ENCODE results near the gene ENTREP3. TPM values are rescaled to one million over a fixed set of nuclear protein-coding genes. Genes with fewer than 3 reads are reported as not detected.
"Not testable (repeated sequence)": the region's sequence is repeated elsewhere in the genome, so short reads cannot be mapped to it uniquely, and the experiment has no call there.

Gene ENTREP3
- total and polyA plus RNA-seq, 2 donors from 2014 or later: 19.8 to 22.8 TPM

DNA sequence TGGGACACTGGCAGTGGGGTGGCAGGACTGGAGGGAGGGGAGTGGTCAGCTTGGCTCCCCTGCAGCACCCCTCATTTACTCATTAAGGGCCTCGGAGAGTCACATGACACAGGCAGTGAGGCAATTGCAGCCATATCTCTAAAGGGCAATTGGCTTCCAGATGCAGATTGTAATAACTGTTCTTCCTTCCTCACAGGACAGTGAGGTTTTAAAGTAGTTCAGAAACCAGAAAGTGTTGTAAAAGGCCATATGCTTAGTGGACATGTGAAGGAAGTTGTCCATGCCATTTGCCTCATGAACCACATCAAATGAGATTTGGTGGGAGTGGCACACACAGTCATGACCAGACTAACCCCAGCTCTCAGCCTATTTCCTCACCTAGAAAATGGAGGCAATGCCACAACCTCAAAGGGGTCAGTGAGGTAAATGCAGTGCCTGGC is 35.7 kb downstream of the ENTREP3 start:
- intact Hi-C loops (cut with DNase I): loop anchor here (10.0 kb wide), 1 partner anchor 45 kb away; the partner anchor contains the start of genes KRTCAP2 and TRIM46
- no peaks in the 10 kb centered on the region for H3K27me3 ChIP-seq (ENCODE audit: control insufficient read depth, insufficient read depth, low read length)
- peaks cover 0 to 7% (median 0%) of the 10 kb centered on the region in 3 donors for H3K4me1 ChIP-seq (ENCODE audit: control insufficient read depth in 2 of 3, insufficient read depth in 2 of 3, low read depth in 1 of 3, low read length in 3 of 3)
- DNase-seq: peak in 3 of 5 donors; percentile 29 to 73 (median 60)
- no peak overlapping the region for H3K9ac ChIP-seq (ENCODE audit: low read length in 3 of 3)
- no peak overlapping the region for H3K27ac ChIP-seq (ENCODE audit: low read depth in 2 of 2, low read length in 2 of 2)
- H3K4me3 ChIP-seq (ENCODE audit: low read length in 3 of 3): peak overlapping the region; percentile 49 to 62 (median 54)
- H3K36me3 ChIP-seq (ENCODE audit: control insufficient read depth in 2 of 3, insufficient read depth in 3 of 3, low read length in 3 of 3): peaks cover 0 to 2% (median 0%) of the 10 kb centered on the region in 3 donors
- no peaks in the 10 kb centered on the region for H3K9me3 ChIP-seq (ENCODE audit: control insufficient read depth in 2 of 3, insufficient read depth in 1 of 3, low read length in 3 of 3)
- TF ChIP-seq, protein P1, sequence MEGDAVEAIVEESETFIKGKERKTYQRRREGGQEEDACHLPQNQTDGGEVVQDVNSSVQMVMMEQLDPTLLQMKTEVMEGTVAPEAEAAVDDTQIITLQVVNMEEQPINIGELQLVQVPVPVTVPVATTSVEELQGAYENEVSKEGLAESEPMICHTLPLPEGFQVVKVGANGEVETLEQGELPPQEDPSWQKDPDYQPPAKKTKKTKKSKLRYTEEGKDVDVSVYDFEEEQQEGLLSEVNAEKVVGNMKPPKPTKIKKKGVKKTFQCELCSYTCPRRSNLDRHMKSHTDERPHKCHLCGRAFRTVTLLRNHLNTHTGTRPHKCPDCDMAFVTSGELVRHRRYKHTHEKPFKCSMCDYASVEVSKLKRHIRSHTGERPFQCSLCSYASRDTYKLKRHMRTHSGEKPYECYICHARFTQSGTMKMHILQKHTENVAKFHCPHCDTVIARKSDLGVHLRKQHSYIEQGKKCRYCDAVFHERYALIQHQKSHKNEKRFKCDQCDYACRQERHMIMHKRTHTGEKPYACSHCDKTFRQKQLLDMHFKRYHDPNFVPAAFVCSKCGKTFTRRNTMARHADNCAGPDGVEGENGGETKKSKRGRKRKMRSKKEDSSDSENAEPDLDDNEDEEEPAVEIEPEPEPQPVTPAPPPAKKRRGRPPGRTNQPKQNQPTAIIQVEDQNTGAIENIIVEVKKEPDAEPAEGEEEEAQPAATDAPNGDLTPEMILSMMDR (IDR thresholded peaks at IDR 0.05; ENCODE audit: borderline replicate concordance, extremely low read depth, insufficient read depth): no peak
- FAIRE-seq: no peak

- Histone ChIP-seq H3K27me3 (ENCODE audit: control insufficient read depth, insufficient read depth, low read length) (no peaks in the 10 kb centered on the region), H3K9me3 (ENCODE audit: control insufficient read depth in 2 of 3, insufficient read depth in 1 of 3, low read length in 3 of 3) (no peaks in the 10 kb centered on the region), H3K27ac (ENCODE audit: low read depth in 2 of 2, low read length in 2 of 2) (no peak overlapping the region), H3K9ac (ENCODE audit: low read length in 3 of 3) (no peak overlapping the region), H3K4me1 (ENCODE audit: control insufficient read depth in 2 of 3, insufficient read depth in 2 of 3, low read depth in 1 of 3, low read length in 3 of 3) (peaks cover 0 to 7% (median 0%) of the 10 kb centered on the region in 3 donors), H3K4me3 (ENCODE audit: low read length in 3 of 3) (peak overlapping the region; percentile 49 to 62 (median 54)), H3K36me3 (ENCODE audit: control insufficient read depth in 2 of 3, insufficient read depth in 3 of 3, low read length in 3 of 3) (peaks cover 0 to 2% (median 0%) of the 10 kb centered on the region in 3 donors)
- TF ChIP-seq, protein P1 (IDR thresholded peaks at IDR 0.05; ENCODE audit: borderline replicate concordance, extremely low read depth, insufficient read depth): no peak
- intact Hi-C loops (cut with DNase I): no loop called here
- peak in 4 of 5 donors; percentile 71 to 92 (median 82) for DNase-seq
- FAIRE-seq: no peak
These were observed 36.3 kb downstream of the ENTREP3 start for GRCh38 chr1:155218854-155219591.

DNA sequence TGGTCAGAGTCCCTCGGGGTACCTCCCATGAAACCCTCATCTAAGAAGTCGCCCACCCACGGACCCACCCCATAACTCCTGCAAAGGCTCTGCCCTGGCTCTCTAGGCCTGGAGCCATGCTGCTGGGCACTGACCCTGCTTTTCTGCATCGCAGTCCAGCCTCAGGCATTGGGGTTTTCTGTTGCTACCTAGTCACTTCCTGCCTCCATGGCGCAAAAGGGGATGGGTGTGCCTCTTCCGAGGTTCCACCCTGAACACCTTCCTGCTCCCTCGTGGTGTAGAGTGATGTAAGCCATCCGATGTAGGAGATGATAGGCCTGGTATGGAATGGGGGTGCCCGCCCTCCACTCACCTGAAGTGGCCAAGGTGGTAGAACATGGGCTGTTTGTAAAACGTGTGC is 40.6 kb downstream of the ENTREP3 start:
- not testable (repeated sequence) for FAIRE-seq

GRCh38 chr1:155212051-155212440 is 43.2 kb downstream of the ENTREP3 start:
- H3K36me3 ChIP-seq (ENCODE audit: control insufficient read depth in 2 of 3, insufficient read depth in 3 of 3, low read length in 3 of 3); H3K9me3 ChIP-seq (ENCODE audit: control insufficient read depth in 2 of 3, insufficient read depth in 1 of 3, low read length in 3 of 3); H3K9ac ChIP-seq (ENCODE audit: low read length in 3 of 3); intact Hi-C loops (cut with DNase I); FAIRE-seq; H3K27me3 ChIP-seq (ENCODE audit: control insufficient read depth, insufficient read depth, low read length); H3K27ac ChIP-seq (ENCODE audit: low read depth in 2 of 2, low read length in 2 of 2); H3K4me3 ChIP-seq (ENCODE audit: low read length in 3 of 3): not testable (repeated sequence)
- peaks cover 0 to 11% (median 9%) of the 10 kb centered on the region in 3 donors for H3K4me1 ChIP-seq (ENCODE audit: control insufficient read depth in 2 of 3, insufficient read depth in 2 of 3, low read depth in 1 of 3, low read length in 3 of 3)
- DNase-seq: peak in 1 of 5 donors; percentile 49

More for the DNA sequence above, 40.6 kb downstream of the ENTREP3 start:
- H3K4me1 ChIP-seq (ENCODE audit: control insufficient read depth in 2 of 3, insufficient read depth in 2 of 3, low read depth in 1 of 3, low read length in 3 of 3); H3K27ac ChIP-seq (ENCODE audit: low read depth in 2 of 2, low read length in 2 of 2); intact Hi-C loops (cut with DNase I); H3K9ac ChIP-seq (ENCODE audit: low read length in 3 of 3); H3K27me3 ChIP-seq (ENCODE audit: control insufficient read depth, insufficient read depth, low read length); DNase-seq; H3K4me3 ChIP-seq (ENCODE audit: low read length in 3 of 3); H3K9me3 ChIP-seq (ENCODE audit: control insufficient read depth in 2 of 3, insufficient read depth in 1 of 3, low read length in 3 of 3); H3K36me3 ChIP-seq (ENCODE audit: control insufficient read depth in 2 of 3, insufficient read depth in 3 of 3, low read length in 3 of 3): not testable (repeated sequence)

GRCh38 chr1:155211381-155212050 is 43.8 kb downstream of the ENTREP3 start:
- intact Hi-C loops (cut with DNase I); H3K27me3 ChIP-seq (ENCODE audit: control insufficient read depth, insufficient read depth, low read length); H3K9ac ChIP-seq (ENCODE audit: low read length in 3 of 3); H3K27ac ChIP-seq (ENCODE audit: low read depth in 2 of 2, low read length in 2 of 2); FAIRE-seq; H3K9me3 ChIP-seq (ENCODE audit: control insufficient read depth in 2 of 3, insufficient read depth in 1 of 3, low read length in 3 of 3); H3K36me3 ChIP-seq (ENCODE audit: control insufficient read depth in 2 of 3, insufficient read depth in 3 of 3, low read length in 3 of 3); H3K4me3 ChIP-seq (ENCODE audit: low read length in 3 of 3): not testable (repeated sequence)
- peaks cover 0 to 13% (median 9%) of the 10 kb centered on the region in 3 donors for H3K4me1 ChIP-seq (ENCODE audit: control insufficient read depth in 2 of 3, insufficient read depth in 2 of 3, low read depth in 1 of 3, low read length in 3 of 3)
- peak in 1 of 5 donors; percentile 56 for DNase-seq

Measured in kidney (tissue), 14 donors.